Ishikawa (cell line): ENCODE data around the gene CASTOR1.

Experiments
- CEBPB ChIP-seq: IDR thresholded peaks from 2 replicates; pipeline ENCODE4 v1.6.1; 2012
- CREB1 ChIP-seq: IDR thresholded peaks from 2 replicates; pipeline ENCODE4 v1.6.1; 2012; ENCODE audit warnings: low read depth
- EGR1 ChIP-seq: IDR thresholded peaks from 2 replicates; pipeline ENCODE4 v1.6.1; 2012
- EP300 ChIP-seq: IDR thresholded peaks from 2 replicates; pipeline ENCODE4 v1.6.1; 2012; ENCODE audit warnings: borderline replicate concordance
- FOXM1 ChIP-seq: IDR thresholded peaks from 2 replicates; pipeline ENCODE4 v1.6.1; 2012; ENCODE audit warnings: low read depth, borderline replicate concordance
- MAX ChIP-seq: IDR thresholded peaks from 2 replicates; pipeline ENCODE4 v1.6.1; 2012
- NFIC ChIP-seq: IDR thresholded peaks from 2 replicates; pipeline ENCODE4 v1.6.1; 2012
- RAD21 ChIP-seq: IDR thresholded peaks from 2 replicates; pipeline ENCODE4 v1.6.1; 2012; ENCODE audit warnings: low read depth
- REST ChIP-seq: IDR thresholded peaks from 2 replicates; pipeline ENCODE4 v1.6.1; 2012; ENCODE audit warnings: low read depth, mild to moderate bottlenecking
- TAF1 ChIP-seq: IDR thresholded peaks from 2 replicates; pipeline ENCODE4 v1.6.1; 2012; ENCODE audit warnings: low read depth, mild to moderate bottlenecking
- TCF12 ChIP-seq: IDR thresholded peaks from 2 replicates; pipeline ENCODE4 v1.6.1; 2012; ENCODE audit warnings: low read depth
- TEAD4 ChIP-seq: IDR thresholded peaks from 2 replicates; pipeline ENCODE4 v1.6.1; 2012
- USF1 ChIP-seq: IDR thresholded peaks from 2 replicates; pipeline ENCODE4 v1.6.1; 2012
- YY1 ChIP-seq: IDR thresholded peaks from 2 replicates; pipeline ENCODE4 v1.6.1; 2012; ENCODE audit warnings: low read depth

DNA sequence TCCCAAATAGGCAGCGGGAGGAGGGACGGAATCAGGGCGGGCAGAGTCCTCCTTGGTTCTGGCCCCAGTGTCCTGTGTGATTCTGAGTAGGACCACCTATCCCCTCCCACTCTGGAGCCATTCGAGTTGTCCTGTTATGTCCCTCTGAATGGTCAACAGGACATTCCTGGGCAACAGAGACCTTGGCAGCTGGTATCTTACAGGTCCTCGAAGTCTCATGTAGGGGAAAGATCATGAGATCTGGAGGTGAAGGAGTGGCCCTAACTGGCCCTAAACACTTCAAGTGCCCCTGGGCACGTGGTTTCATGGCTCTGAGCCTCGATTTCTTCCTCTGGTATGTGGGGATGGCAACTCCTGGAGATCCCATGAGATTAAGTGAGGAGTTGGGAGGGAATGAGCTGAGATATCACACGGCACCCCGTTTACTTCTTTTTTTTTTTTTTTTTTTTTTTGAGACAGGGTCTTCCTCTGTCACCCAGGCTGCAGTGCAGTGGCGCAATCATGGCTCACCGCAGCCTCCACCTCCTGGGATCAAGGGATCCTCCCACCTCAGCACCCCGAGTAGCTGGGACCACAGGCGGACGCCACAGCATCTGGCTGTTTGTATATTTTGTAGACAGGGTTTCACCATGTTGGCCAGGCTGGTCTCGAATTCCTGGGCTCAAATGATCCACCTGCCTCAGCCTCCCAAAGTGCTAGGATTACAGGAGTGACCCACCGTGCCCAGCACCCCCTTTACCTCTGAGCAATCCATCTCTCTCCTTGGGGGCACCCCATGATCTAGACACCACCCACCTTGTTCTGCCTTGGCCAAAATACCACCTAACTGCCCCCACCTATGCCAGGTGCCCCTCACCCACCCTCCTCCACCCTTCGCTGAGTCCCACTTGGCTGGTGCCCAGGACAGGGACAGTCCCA, 49.6 kb downstream of the CASTOR1 start:
- TF ChIP-seq RAD21 (no peak), NFIC (no peak), MAX (no peak), TCF12 (no peak), EGR1 (no peak), FOXM1 (no peak), CREB1 (no peak), REST (no peak), TEAD4 (no peak), EP300 (no peak), YY1 (no peak), TAF1 (no peak), USF1 (no peak), CEBPB (no peak)
